Breast epithelium (tissue), 3 donors: ENCODE results near the gene CCDC106.

ENCODE experiments used
- CTCF ChIP-seq, 3 donors: fragments of 450-650 bp; IDR thresholded peaks; one replicate each; pipeline ENCODE4 v1.5.1; 2016 to 2017; ENCODE audit warnings: antibody characterized with exemption in 3 of 3, mild to moderate bottlenecking in 3 of 3, moderate library complexity in 3 of 3
- POLR2A ChIP-seq: fragments of 450-650 bp; IDR thresholded peaks from one replicate; pipeline ENCODE4 v1.6.1; 2016; ENCODE audit warnings: antibody characterized with exemption, mild to moderate bottlenecking, moderate library complexity
- POLR2AphosphoS5 ChIP-seq, 3 donors: sonication (generic); formaldehyde crosslinking; IDR thresholded peaks; one replicate each; pipeline ENCODE4 v1.6.1; 2017; ENCODE audit warnings: antibody characterized with exemption in 3 of 3

GRCh38 chr19:55678121-55678671 is 30.2 kb downstream of the CCDC106 start:
- no peak for TF ChIP-seq CTCF (IDR thresholded peaks at IDR 0.05)
- no peak for TF ChIP-seq POLR2AphosphoS5 (IDR thresholded peaks at IDR 0.05)
- no peak for TF ChIP-seq POLR2A
